ENCODE measurements around the gene AUH.

AUH gene

GRCh38 chr9:91360551-91361290 is 997 bp downstream of the AUH start:
- peak overlapping the region; percentile 93 for H3K27ac ChIP-seq
- H4K20me1 ChIP-seq, result peaks cover 38% of the 10 kb centered on the region
- TF ChIP-seq Cebpa-rat (IDR thresholded peaks at IDR 0.05), result no peak

GRCh38 chr9:91359734-91360470 is 1.8 kb downstream of the AUH start:
- peaks cover 35% of the 10 kb centered on the region for H3K36me3 ChIP-seq
- peaks cover 23% of the 10 kb centered on the region for H3K4me1 ChIP-seq
- no peaks in the 10 kb centered on the region for H3K27me3 ChIP-seq
- H3K4me3 ChIP-seq, result peak overlapping the region; percentile 100; the same call in 1 of the 2 replicates
- no peak for TF ChIP-seq Cebpa-rat (IDR thresholded peaks at IDR 0.05)
- no peak overlapping the region for H3K27ac ChIP-seq
- H3K9ac ChIP-seq, result no peak overlapping the region
- peak overlapping the region; percentile 98 for H3K4me2 ChIP-seq
- peaks cover 38% of the 10 kb centered on the region for H4K20me1 ChIP-seq
- H3K9me3 ChIP-seq, result peaks cover 15% of the 10 kb centered on the region

More at GRCh38 chr9:91360551-91361290, 997 bp downstream of the AUH start:
- Histone ChIP-seq H3K4me3 (peak overlapping the region; percentile 100), H3K9ac (peak overlapping the region; percentile 96), H3K9me3 (peaks cover 23% of the 10 kb centered on the region), H3K27me3 (no peaks in the 10 kb centered on the region), H3K36me3 (peaks cover 27% of the 10 kb centered on the region), H3K4me1 (peaks cover 23% of the 10 kb centered on the region), H3K4me2 (peak overlapping the region; percentile 98)

GRCh38 chr9:91359083-91359482 is 2.6 kb downstream of the AUH start:
- Histone ChIP-seq H3K9ac (no peak overlapping the region), H3K9me3 (peaks cover 7% of the 10 kb centered on the region), H4K20me1 (peaks cover 39% of the 10 kb centered on the region), H3K27me3 (no peaks in the 10 kb centered on the region), H3K27ac (no peak overlapping the region), H3K4me2 (no peak overlapping the region), H3K4me3 (no peak overlapping the region), H3K36me3 (peaks cover 43% of the 10 kb centered on the region), H3K4me1 (peaks cover 23% of the 10 kb centered on the region)
- no peak for TF ChIP-seq Cebpa-rat (IDR thresholded peaks at IDR 0.05)

DNA sequence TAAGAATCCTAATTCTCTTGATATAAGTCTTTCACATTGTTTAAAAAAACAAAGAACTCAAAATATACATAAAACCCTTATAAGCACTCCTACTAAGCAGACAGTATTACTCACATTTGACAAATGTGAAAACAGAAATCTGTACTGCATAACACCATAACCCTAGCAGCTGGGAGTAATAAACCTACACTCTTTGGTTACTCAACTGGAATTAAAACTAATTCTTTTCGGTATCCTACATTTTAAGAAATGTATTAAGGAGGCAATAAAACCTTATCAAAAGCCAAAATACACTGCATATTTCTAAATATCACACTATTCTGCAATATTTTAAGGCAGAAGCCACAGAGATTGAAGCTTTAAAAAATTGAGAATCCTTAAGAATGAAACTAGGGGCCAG is 6.8 kb downstream of the AUH start:
- no peak overlapping the region for H3K4me2 ChIP-seq

DNA sequence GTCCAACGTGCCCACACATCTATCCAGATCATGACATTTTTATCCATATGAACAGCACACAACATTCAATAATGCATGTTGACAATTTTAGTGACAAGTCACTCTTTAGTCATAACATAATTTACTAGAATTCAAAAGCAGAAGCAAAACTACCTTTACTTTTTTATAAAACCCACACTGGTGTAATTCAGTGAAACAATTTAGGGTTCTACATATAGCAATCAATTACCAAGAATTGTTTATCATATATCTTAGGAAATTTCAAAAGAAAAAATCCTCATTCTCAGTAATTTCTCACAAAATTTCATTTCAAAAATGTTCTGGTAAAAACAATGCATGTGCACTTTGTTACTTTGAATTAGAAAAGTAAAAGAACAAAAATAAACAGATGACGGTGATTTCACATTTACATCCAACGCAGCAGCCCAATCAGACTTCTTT is 12.6 kb downstream of the AUH start:
- no peak overlapping the region for H3K9ac ChIP-seq
- H3K27ac ChIP-seq, result no peak overlapping the region
- no peak overlapping the region for H3K4me2 ChIP-seq
- no peaks in the 10 kb centered on the region for H3K9me3 ChIP-seq
- H3K4me1 ChIP-seq, result no peaks in the 10 kb centered on the region
- H3K4me3 ChIP-seq, result no peak overlapping the region
- peaks cover 37% of the 10 kb centered on the region for H3K36me3 ChIP-seq
- TF ChIP-seq Cebpa-rat (IDR thresholded peaks at IDR 0.05), result no peak
- H3K27me3 ChIP-seq, result no peaks in the 10 kb centered on the region
- H4K20me1 ChIP-seq, result peaks cover 11% of the 10 kb centered on the region; the same call in 1 of the 2 replicates

More for the DNA sequence above, 6.8 kb downstream of the AUH start:
- Histone ChIP-seq H3K27ac (no peak overlapping the region), H3K4me3 (no peak overlapping the region), H3K9ac (no peak overlapping the region), H3K4me1 (peaks cover 6% of the 10 kb centered on the region; the same call in 1 of the 2 replicates), H3K36me3 (peaks cover 78% of the 10 kb centered on the region), H3K9me3 (no peaks in the 10 kb centered on the region), H4K20me1 (peaks cover 33% of the 10 kb centered on the region), H3K27me3 (no peaks in the 10 kb centered on the region)
- no peak for TF ChIP-seq Cebpa-rat (IDR thresholded peaks at IDR 0.05)

DNA sequence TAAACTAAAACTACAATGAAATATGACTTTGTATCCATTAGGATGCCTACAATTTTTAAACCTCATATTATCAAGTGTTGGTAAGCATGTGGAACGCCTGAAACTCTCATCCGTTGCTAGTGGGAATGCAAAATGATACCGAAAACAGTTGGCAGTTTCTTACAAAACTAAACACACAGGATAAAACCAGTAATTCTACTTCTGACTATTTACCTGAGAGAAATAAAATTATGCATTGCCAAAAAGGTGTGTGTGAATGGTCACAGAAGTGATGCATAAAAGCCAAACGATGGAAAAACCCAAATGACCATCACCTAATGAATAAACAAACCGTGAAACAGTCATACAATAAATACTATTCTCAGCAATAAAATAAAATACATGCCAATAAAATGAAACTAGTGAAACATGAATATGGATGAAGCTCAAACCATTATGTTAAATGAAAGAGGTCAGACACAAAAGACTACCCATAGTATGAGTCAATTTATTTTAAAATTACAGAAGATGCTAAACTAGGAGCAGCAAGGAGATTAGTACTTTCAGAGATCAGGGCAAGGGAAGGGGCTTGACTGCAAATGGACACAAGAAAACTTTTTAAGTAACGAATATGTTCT is 13.4 kb downstream of the AUH start:
- Histone ChIP-seq H3K4me3 (no peak overlapping the region), H3K36me3 (peaks cover 33% of the 10 kb centered on the region), H4K20me1 (peaks cover 7% of the 10 kb centered on the region; the same call in 1 of the 2 replicates), H3K27ac (no peak overlapping the region), H3K9ac (no peak overlapping the region), H3K9me3 (no peaks in the 10 kb centered on the region), H3K4me1 (no peaks in the 10 kb centered on the region), H3K4me2 (no peak overlapping the region), H3K27me3 (no peaks in the 10 kb centered on the region)
- TF ChIP-seq Cebpa-rat (IDR thresholded peaks at IDR 0.05), result no peak

GRCh38 chr9:91347377-91347776 is 14.3 kb downstream of the AUH start:
- Histone ChIP-seq H3K36me3 (peaks cover 33% of the 10 kb centered on the region), H3K4me2 (no peak overlapping the region), H4K20me1 (peaks cover 7% of the 10 kb centered on the region; the same call in 1 of the 2 replicates), H3K9me3 (peaks cover under 1% of the 10 kb centered on the region; the same call in 1 of the 2 replicates), H3K4me1 (no peaks in the 10 kb centered on the region), H3K27me3 (no peaks in the 10 kb centered on the region), H3K4me3 (no peak overlapping the region), H3K27ac (no peak overlapping the region), H3K9ac (no peak overlapping the region)
- TF ChIP-seq Cebpa-rat (IDR thresholded peaks at IDR 0.05), result no peak

DNA sequence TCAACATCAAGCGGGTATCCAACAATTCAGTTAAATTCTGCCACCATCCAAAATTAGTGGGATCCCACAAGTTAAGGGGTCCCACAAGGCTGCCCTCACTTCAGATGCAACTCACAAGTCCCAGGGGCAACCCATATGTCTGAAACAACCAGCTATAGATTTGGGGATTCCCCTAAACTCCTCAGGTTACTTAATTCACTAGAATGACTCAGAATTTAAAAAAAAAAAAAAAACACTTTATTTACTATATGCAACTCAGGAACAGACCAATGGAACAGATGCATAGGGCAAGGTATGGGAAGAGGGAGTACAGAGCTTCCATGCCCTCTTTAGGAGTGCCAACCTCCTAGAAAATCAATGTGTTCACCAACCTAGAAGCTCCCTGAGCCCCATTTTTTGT is 15.1 kb downstream of the AUH start:
- Histone ChIP-seq H3K4me3 (no peak overlapping the region), H3K27me3 (no peaks in the 10 kb centered on the region), H3K4me2 (no peak overlapping the region), H4K20me1 (peaks cover 7% of the 10 kb centered on the region; the same call in 1 of the 2 replicates), H3K9ac (no peak overlapping the region), H3K9me3 (peaks cover 7% of the 10 kb centered on the region), H3K36me3 (peaks cover 35% of the 10 kb centered on the region), H3K4me1 (no peaks in the 10 kb centered on the region), H3K27ac (no peak overlapping the region)
- TF ChIP-seq Cebpa-rat (IDR thresholded peaks at IDR 0.05), result no peak

DNA sequence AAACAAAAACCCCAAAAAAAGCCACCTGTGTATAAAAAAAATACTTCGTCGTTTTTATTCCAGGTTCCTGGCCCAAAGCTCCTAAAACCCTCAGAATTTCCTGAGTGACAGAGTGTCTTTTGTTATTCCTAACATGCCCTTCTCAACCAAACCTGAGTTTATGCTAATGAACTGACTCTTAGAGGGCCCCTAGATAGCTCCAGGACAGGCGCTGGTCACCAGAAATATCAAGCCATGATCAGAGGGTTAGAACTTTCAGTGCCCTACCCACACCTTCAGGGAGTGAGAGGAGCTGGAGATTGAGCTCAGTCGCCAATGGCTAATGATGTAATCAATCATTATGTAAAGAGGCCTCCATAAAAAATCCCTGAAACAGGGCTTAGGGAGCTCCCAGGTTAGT is 15.7 kb downstream of the AUH start:
- TF ChIP-seq Cebpa-rat (IDR thresholded peaks at IDR 0.05), result no peak
- H3K27ac ChIP-seq, result no peak overlapping the region

More for the DNA sequence above, 15.7 kb downstream of the AUH start:
- no peak overlapping the region for H3K4me2 ChIP-seq
- peaks cover 7% of the 10 kb centered on the region for H3K9me3 ChIP-seq
- H3K4me1 ChIP-seq, result no peaks in the 10 kb centered on the region
- peaks cover 7% of the 10 kb centered on the region; the same call in 1 of the 2 replicates for H4K20me1 ChIP-seq
- H3K4me3 ChIP-seq, result no peak overlapping the region
- no peaks in the 10 kb centered on the region for H3K27me3 ChIP-seq
- H3K9ac ChIP-seq, result no peak overlapping the region
- H3K36me3 ChIP-seq, result peaks cover 35% of the 10 kb centered on the region
